GM19023 (cell line): ENCODE results near the gene TAP1.
"Not testable (repeated sequence)": the region's sequence is repeated elsewhere in the genome, so short reads cannot be mapped to it uniquely, and the experiment has no call there.

ENCODE experiments used
- ATAC-seq: cut with Tn5 transposase; IDR thresholded peaks from one replicate; pipeline ENCODE4 v1.9.1; 2021; ENCODE audit warnings: mild to moderate bottlenecking, moderate library complexity; ENCODE audit not compliant: unreplicated experiment

Gene TAP1

GRCh38 chr6:32853541-32854375 lies at the start of gene TAP1, which contains the start of gene PSMB9:
Gene TAP1, minus strand, starts transcription at chr6:32853704. Its CDS starts 68 bp downstream, at chr6:32853636.
Gene PSMB9, plus strand, starts transcription at chr6:32854192. Its CDS starts 38 bp downstream, at chr6:32854230.
- ATAC-seq = peak; percentile 79

GRCh38 chr6:32895006-32895345 lies 41.5 kb upstream of the TAP1 start:
- no peak for ATAC-seq

- ATAC-seq = peak; percentile 97
These were observed 40.8 kb upstream of the TAP1 start for GRCh38 chr6:32894085-32895005.

- ATAC-seq = no peak
These were observed 37.3 kb upstream of the TAP1 start for GRCh38 chr6:32890831-32891230.

- no peak for ATAC-seq
These were observed 36.0 kb upstream of the TAP1 start for GRCh38 chr6:32889533-32889932.

GRCh38 chr6:32888576-32888975 lies 35.1 kb upstream of the TAP1 start:
- ATAC-seq = no peak

GRCh38 chr6:32887616-32888015 lies 34.1 kb upstream of the TAP1 start:
- no peak for ATAC-seq

GRCh38 chr6:32886681-32887383 lies 33.3 kb upstream of the TAP1 start:
- ATAC-seq = no peak

- no peak for ATAC-seq
These were observed 32.3 kb upstream of the TAP1 start for GRCh38 chr6:32885698-32886286.

GRCh38 chr6:32883789-32884188 lies 30.3 kb upstream of the TAP1 start:
- no peak for ATAC-seq

GRCh38 chr6:32882879-32883250 lies 29.4 kb upstream of the TAP1 start:
- no peak for ATAC-seq

- ATAC-seq = not testable (repeated sequence)
These were observed 27.5 kb upstream of the TAP1 start for GRCh38 chr6:32880962-32881361.

GRCh38 chr6:32879691-32880090 lies 26.2 kb upstream of the TAP1 start:
- no peak for ATAC-seq

GRCh38 chr6:32876603-32877002 lies 23.1 kb upstream of the TAP1 start:
- no peak for ATAC-seq

- not testable (repeated sequence) for ATAC-seq
These were observed 20.4 kb upstream of the TAP1 start for GRCh38 chr6:32873947-32874346.

- no peak for ATAC-seq
These were observed 14.8 kb upstream of the TAP1 start for GRCh38 chr6:32868257-32868788.

- ATAC-seq = no peak
These were observed 14.2 kb upstream of the TAP1 start for GRCh38 chr6:32867554-32868256.

- no peak for ATAC-seq
These were observed 13.5 kb upstream of the TAP1 start for GRCh38 chr6:32867022-32867477.

GRCh38 chr6:32865724-32866443 lies 12.4 kb upstream of the TAP1 start:
- ATAC-seq = no peak
